Measurements from ENCODE around the gene EMD. TPM values are rescaled to one million over a fixed set of nuclear protein-coding genes. Genes with fewer than 3 reads are reported as not detected.

Gene EMD
- total and polyA plus RNA-seq, 10 of the 15 experiments (the other 5 are each of a cell fraction or from before 2014, with no cell fraction given): 0.76 to 100 (median 43.2) TPM

DNA sequence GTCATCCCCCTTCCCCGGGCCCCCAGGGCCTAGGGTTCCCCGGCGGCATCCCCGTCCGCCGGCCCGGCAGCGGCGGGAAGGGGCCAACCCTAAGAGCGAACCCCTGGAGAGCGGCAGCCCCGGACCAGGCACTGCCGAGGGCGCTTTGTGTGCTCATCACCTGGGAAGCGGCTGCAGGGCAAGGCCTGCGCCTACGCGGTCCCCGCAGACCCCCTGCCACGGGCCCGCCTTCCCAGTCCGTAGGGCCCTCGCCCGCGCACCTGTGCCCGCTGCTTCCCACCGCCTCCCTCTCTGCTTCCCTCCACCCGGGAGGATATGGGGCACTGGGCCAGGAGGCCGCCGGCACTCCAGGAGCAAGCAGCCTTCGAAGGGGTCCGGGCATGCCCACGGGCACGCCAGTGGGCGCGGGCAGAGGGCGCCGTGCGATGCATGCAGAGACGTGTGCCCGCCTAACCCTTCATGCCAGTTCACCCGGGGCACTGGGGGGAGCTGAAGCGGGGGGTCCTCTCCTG is 7.2 kb upstream of the EMD start:
- intact Hi-C loops (cut with micrococcal nuclease; ENCODE audit: unreplicated experiment) (loop anchor here (2.0 to 10.0 kb wide), 3 partner anchors 53 to 445 kb away; partner anchors contain the start of genes ARHGAP4 and ATP6AP1), in situ Hi-C loops (cut with MboI) (loop anchor here (5.0 kb wide), 1 partner anchor 440 kb away; no protein-coding TSS in a partner anchor)
- DNase-seq (ENCODE audit: low read depth, low spot score): no peak
- Histone ChIP-seq H3K27me3 (replicated peaks in 1 of 2; ENCODE audit: control insufficient read depth in 2 of 2, insufficient read depth in 2 of 2, low read length in 1 of 2) (no peaks in the 10 kb centered on the region), H4K20me1 (ENCODE audit: control insufficient read depth, insufficient read depth) (no peaks in the 10 kb centered on the region), H3K4me1 (ENCODE audit: control insufficient read depth, insufficient read depth, low read length) (peaks cover 11% of the 10 kb centered on the region), H3K9ac (ENCODE audit: control insufficient read depth, insufficient read depth, low read length) (peak overlapping the region; percentile 56; the same call in 1 of the 2 replicates), H2AFZ (ENCODE audit: control insufficient read depth, low read depth, low read length) (no peak overlapping the region), H3K9me3 (replicated peaks; ENCODE audit: control insufficient read depth, insufficient read depth, low read length) (no peaks in the 10 kb centered on the region; the same call in 2 of the 3 replicates), H3K36me3 (ENCODE audit: control insufficient read depth in 2 of 2, insufficient read depth in 2 of 2, low read length in 1 of 2) (peaks cover 0 to 7% of the 10 kb centered on the region in 2 experiments; a peak in 2 of 4 replicates), H3K27ac (ENCODE audit: control insufficient read depth, insufficient read depth) (peak overlapping the region; percentile 58), H3K4me2 (ENCODE audit: control insufficient read depth, insufficient read depth) (peak overlapping the region; percentile 74; the same call in 1 of the 2 replicates), H3K79me2 (ENCODE audit: control insufficient read depth, insufficient read depth, low read length) (peaks cover 35% of the 10 kb centered on the region), H3K4me3 (peak overlapping the region; percentile 49)
- FAIRE-seq: no peak
- SMC1A ChIA-PET (ENCODE audit: uncharacterized antibody, unreplicated experiment): no interaction called here
- ATAC-seq: peak; percentile 8
- CTCF ChIA-PET: no interaction called here
- no TSS peak for BruUV-seq (replicated peaks)
- POLR2A ChIA-PET: no interaction called here
- TF ChIP-seq, protein P1, sequence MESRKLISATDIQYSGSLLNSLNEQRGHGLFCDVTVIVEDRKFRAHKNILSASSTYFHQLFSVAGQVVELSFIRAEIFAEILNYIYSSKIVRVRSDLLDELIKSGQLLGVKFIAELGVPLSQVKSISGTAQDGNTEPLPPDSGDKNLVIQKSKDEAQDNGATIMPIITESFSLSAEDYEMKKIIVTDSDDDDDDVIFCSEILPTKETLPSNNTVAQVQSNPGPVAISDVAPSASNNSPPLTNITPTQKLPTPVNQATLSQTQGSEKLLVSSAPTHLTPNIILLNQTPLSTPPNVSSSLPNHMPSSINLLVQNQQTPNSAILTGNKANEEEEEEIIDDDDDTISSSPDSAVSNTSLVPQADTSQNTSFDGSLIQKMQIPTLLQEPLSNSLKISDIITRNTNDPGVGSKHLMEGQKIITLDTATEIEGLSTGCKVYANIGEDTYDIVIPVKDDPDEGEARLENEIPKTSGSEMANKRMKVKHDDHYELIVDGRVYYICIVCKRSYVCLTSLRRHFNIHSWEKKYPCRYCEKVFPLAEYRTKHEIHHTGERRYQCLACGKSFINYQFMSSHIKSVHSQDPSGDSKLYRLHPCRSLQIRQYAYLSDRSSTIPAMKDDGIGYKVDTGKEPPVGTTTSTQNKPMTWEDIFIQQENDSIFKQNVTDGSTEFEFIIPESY (IDR thresholded peaks at IDR 0.05): no peak
- 0 out of 2 replicates have a peak, but pooled peaks have one; percentile 35 for TF ChIP-seq GATAD2B (conservative IDR thresholded peaks at IDR 0.05; ENCODE audit: low read depth)
- peak; percentile 40 for TF ChIP-seq IKZF1 (conservative IDR thresholded peaks at IDR 0.05)
- TF ChIP-seq SREBF2 (IDR thresholded peaks at IDR 0.05; ENCODE audit: low read length): no peak
- TF ChIP-seq LARP7 (IDR thresholded peaks at IDR 0.05): 0 out of 2 replicates have a peak, but pooled peaks have one; percentile 31
- TF ChIP-seq POLR2AphosphoS5 (IDR thresholded peaks at IDR 0.05; ENCODE audit: low read length): peak; percentile 1; the same call in 1 of the 2 replicates
- TF ChIP-seq NBN (IDR thresholded peaks at IDR 0.05): no peak
- no peak for TF ChIP-seq NFYA (IDR thresholded peaks at IDR 0.05; ENCODE audit: borderline replicate concordance, low read depth, low read length)
- RAD21 ChIA-PET (ENCODE audit: unreplicated experiment): no interaction called here
- WGBS (ENCODE audit: insufficient coverage, insufficient replicate concordance, low lambda C conversion rate, missing lambda C conversion rate): 24% methylated on average over 16 of the region's 43 CpGs
